COLO668 (cell line): Measurements from ENCODE around the gene SARDH.

Experiments
- DNase-seq: peaks from one replicate; lab custom pipeline; 2025; ENCODE audit not compliant: unreplicated experiment; lab: John Stamatoyannopoulos, UW

Gene SARDH

DNA sequence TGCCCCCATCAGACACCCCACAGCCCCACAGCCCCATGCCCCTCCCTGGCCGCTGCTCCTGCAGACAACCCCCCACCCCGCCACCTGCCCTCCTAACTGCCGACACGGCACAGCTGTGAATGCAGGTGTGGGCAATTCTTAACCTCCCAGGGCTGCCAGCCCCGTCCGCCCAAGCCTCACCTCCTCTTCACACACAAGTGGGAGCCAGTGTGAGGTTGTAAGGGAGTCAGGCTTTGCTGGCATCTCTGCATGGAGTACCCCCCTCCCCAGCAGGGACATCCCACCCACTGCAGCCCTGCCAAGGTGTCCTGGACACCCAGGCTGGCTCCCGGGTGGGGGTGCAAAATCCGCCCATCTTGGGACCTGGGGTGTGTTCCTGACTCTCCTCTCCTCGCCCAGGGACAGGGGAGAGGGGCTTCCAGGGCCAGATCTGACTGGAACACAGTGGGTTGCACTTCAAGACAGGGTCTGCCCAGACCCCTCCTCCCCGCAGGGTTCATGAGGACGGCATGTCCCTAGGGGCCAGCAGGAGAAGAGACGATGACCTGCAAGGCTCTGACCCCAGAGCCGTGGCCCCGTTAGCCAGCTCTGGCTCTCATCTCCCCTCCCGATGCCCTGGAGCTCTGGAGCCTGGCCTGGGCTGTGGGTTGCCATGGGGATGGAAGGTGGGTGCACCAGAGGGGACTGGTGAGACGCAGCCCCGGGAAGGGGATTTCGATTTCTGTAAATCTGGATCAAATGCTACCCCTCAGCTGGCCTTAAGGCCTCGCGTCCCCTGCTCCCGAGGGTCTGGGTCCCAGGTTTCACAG lies 34.4 kb downstream of the SARDH start:
- DNase-seq: peak; percentile 90

DNA sequence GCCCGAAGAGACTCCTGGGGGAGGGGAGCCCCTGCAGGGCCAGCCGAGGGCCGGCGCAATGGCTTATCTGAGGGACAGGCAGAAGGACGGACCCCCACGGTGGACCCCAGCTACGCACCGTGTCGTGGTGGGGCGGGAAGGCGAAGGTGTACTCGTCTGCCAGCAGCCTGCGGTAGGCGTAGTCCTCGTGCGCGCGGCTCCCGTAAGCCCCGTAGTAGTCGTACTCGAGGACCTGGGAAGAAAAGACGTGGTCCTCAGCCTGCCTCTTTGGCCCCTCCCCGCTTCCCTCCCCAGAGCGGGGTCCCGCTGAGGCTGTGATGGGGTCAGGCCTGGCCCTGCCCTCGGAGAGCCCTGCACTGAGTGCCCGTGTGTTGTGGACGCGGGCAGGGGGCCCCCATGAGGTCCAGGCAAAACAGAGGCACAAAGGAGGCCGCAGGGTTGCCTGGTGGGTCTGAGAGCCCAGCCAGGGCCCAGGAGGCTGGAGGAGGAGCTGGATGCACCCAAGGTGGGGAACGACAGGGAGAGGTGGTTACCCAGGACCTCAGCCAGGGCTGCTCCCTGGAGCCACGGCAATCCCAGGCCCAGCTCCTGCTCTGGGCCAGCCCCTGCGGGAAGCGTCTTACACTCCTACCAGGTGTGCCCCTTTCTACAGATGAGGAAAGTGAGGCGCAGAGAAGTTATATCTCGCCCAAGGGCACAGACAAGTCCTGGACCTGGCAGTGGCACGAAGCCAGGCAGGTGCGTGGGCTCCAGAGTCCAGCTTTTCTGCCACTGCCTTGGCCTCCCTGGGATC lies 35.2 kb downstream of the SARDH start:
- DNase-seq: no peak

DNA sequence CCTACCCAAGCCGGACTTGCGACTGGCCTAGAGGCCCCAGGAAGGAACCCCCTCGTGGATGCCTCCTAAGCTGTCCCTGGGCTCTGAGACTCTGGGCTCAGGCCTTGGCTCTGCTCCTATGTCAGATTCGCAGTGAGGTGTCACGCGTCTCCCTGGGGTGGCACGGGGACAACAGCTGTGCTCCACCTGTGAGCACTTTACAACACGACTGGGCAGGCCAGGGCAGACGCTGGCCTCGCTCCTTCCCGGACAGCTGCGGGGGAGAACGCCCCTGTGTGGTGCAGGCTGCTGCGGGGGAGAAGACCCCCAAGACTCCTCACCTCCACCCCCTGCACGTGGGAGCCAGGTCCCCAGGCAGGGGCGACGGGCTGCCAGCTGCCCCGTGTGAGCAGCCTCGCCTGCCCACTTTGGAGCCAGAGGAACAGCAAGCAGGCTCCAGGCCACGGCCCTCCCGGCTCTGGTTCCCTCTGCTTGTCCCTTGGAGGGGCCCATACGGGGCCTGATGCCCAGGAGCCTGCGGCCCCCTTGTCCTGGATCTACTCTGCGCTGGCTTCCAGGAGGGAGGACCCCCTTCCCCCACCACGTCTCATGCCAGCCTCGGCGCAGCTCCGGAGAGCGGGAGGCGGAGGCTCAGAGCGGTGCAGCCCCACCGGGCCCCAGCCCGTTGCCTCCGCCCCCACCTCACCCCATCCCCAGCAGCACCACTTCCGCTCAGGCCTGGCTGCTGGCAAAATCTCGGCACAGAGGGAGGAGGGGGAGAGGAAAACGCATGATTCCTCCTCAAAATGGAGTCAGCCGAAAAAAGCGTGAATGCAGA lies 36.0 kb downstream of the SARDH start:
- DNase-seq: peak; percentile 27

DNA sequence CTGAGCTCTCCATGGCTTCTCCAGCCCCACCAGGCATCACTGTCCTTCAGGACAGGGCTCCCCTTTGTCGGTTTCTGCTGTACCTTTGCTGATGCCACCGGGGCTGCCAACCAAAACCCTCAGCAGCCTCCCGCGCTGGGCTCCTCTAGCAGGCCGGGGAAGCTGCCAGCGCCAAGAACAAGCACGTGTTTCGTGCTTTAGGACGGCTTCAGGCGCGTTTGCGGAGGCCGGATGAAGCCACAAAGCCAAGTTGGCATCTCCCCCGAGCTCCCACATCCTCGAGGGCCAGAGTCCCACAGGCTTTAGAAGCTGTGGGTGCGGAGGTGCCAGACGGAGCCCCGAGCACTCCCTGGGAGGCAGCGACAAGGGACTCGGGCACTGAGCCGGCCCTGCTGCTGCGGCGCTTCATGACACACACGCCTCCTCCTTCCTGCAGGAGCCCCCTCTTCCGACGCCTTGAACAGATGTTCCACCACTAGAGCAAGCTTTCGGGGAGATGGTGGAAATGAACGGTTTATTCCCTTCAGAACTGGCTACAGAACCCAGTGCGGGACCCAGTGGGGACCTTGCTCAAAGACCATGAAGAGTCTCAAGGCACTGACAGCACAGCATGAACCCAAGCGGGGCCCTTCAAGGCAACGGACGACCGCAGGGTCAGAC lies 36.7 kb downstream of the SARDH start:
- DNase-seq: no peak

DNA sequence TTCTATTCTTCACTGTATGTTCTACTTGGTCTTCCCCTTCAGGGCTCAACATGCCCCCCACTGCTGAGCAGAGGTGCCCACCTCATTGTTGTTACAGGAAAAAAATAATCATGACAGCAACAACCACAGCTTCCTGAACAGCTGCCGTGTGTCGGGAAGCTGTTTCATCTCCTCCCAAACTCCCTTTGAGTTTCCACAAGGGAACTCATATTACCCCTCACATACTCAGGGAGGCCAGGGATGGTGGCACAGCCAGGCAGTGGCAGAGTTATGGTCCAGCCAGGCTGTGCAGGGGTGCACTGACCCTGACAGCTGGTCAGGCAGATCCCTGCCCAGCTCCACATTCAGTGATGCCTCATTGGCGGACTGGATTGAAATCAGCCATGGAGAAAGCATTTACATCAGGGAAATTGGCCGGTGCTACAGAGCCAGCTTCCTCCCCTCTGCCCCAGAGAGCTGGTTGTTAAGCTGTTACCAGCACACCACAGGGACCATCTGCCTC lies 37.3 kb downstream of the SARDH start:
- DNase-seq: no peak

DNA sequence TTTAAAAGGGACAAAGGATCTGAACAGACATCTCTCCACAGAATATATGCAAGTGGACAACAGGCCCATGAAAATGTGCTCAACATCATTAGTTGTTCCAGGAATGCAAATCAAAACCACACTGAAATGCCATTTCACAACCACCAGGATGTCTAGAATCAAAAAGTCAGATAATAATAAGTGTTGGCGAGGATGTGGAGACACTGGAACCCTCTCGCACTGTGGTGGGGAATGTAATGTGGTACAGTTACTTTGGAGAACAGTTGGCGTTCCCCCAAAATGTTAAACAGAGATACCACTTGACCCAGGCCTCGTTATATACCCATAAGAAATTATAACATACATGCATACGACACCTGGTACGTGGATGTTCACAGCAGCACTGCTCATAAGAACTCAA lies 38.6 kb downstream of the SARDH start:
- DNase-seq: no peak

DNA sequence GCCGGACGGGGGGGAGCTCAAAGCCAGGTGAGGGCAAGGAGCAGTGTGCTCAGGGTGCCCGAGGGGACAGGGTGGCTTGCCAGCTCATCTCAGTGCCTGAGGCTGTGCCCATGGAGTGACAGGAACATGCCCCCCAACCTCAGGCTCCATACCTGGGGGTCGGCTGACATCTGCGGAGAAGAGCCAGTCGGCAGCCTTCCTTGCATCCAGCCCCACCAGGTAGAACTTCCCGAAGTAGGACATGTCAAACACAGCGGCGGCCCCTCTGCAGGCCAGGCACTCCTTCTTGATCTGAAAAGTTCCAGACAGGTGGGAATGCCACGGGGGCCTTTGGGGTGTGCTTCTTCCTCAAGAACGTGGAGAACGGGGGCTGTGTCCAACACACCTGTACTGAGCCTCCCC lies 42.1 kb downstream of the SARDH start:
- DNase-seq: no peak

DNA sequence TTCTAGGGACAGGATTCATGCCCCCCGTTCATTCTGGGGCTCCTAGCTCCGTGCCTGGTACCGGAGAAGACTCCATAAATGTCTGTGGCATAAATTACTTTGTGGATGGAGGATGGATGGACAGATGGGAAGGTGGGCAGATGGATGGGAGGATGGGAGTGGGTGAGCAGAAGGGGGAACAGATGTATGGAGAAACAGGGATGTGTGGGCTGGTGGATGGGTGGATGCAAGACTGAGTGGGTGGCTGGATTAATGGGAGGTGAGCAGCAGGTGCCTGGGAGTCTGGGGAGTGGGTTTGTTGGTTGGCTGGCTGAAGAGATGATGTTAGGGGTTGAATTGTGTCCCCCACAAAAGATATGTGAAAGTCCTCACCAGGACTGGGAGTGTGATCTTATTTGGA lies 43.5 kb downstream of the SARDH start:
- DNase-seq: no peak

DNA sequence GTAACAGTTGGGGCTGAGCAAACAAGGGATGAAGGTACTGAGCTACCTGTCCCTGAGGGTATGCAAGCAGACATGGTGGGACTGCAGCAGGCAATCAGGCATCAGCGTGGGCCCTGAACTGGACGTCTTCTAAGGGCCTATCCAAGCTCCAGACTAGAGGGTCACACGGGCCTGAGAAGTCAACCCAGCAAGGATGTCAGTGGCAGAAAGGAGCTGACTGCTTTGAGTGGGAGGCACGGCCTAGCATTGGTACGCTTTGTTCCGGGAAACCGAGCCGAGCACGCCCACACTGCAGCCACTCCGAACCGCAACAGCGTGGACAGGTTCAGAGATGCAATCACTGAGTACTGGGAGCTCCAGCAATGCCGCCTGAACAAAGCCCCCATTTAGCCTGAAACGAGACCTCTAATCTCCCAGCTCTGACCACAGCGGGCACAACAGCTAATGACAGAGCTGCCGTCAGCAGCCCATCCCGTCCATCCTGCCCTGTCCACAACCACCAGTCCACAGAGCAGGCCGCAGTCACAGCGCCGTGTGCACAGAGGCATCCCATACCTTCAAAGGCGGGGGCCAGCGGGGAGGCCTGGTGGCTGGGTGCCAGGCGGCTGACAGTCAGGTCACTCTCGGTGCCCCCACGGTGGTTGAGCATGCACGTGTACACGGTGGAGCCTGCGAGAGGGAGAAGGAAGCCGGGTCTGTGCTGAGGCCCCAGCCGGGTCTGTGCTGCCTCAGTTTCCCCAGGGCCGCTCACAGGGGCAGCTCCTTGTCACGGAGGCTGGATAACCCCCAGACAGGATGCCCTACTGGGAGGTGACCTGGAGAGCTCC lies 44.2 kb downstream of the SARDH start:
- no peak for DNase-seq

DNA sequence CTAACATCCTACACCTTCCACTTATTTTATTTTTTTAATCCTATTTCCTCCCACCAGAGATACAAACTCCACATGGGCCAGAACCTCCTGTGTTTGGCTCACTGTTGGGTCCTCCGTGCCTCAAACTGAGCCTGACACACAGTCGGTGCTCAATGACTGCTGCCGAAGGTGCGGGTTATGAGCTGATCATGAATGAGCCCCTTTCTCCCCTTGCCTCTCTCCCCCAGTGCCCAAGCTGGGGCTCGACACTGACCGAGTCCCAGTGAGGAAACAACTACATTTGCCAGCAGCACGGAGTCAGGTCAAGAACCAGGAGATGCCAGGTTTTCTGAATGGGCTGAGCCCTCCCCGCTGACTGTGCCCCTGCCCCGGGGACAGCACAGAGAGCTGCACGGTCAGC lies 45.0 kb downstream of the SARDH start:
- DNase-seq: no peak

DNA sequence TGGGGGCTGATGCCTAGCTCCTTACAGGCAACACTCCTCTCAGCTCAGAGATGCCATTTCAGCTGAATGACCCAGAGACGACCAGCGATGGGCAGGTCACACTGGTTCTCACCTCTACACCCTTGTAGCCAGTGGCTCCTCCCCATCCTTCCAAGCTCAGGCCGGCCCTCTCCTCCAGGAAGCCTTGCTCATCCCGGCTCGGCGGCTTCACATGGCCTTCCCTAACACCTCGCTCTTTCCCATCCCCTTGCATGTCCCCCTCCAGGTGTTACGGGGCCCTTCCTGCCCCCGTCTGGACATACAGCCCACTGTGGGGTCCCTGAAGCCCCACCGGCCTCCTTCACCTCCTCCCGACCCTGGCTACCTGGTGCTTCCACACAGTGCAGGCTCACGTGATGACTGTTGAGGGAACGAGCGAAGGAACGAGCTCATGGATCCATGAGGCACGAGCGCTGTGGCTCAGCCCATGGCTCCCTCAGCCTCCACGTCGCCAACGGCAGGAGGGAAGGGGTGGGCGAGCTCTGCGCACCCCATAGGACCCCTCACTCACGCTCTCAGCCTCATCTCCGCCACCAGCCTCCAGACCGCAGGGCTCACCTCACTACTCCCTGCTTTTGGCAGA lies 45.7 kb downstream of the SARDH start:
- no peak for DNase-seq

DNA sequence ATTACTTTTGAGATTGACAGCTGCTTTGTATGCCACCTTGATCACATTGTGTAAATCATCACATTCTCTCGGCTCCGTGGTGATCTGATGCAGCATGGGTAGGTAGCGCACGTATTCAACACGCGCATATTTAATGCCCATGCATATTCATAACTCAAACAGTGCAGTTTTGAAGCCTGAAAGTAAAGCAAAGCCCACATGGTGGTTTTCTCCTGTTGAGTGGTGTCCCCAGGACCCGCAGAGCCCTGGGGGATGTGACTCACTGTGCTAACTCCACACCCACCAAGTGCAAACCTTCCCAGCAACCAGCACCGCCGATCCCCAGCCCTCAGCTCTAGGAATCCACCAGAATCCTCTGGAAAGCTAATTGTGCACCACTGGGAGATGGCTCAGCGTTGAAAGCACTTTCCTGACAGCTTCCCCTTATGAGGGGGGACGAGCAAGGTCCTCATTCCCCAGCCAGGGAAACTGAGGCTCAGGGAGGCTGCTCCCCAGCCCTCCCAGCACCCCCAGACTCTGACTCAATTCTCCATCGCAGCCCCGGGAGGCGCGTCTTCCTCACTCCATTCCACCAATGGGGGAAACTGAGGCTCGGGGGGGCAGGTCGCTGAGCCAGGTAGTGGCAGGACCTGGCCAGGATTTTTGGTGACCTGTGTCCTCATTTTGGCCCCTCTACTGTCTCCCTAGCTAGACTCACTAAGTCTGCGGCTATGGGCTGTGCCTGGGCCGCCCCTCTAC lies 46.4 kb downstream of the SARDH start:
- no peak for DNase-seq

DNA sequence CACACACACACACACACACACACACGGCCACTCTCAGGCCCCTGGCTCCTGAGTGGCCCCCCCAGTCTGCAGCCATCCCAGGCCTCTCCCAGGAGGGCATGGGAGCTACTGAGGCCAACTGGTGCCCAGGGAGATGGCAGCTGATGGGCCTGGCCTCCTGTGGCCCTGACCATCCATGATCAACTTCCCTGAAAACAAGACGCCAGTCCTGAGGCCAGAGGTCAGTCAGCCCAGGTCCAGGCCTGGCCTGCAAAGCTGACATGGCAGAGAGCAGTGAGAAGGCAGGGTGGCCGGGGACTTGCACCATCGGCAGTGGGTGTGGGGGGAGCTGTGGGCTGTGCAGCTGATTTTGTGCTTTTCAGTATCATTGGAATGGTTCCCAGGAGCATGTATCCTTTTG lies 47.0 kb downstream of the SARDH start:
- no peak for DNase-seq

DNA sequence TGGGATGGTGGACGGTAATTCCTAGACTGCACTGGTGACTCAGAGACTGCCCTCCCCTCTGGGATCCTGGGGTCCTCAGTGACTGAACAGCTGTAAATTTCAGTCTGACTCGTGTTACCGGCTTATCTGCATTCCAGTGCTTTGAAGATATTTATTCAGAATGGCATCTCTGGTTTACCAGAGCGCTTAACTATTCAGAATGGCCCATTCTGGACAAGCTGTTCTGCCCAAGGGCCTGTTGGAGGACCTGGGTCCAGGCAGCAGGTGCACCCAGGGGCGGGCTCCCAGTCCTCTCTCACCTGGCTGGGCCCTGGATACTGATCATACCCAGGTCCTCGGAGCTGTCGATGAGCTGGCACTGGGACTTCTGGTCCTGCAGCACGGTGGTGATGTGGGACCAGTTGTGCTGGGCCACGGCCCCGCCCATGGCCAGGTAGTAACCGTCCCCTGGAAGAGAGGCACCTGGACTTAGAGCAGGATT lies 48.0 kb downstream of the SARDH start:
- DNase-seq: no peak

DNA sequence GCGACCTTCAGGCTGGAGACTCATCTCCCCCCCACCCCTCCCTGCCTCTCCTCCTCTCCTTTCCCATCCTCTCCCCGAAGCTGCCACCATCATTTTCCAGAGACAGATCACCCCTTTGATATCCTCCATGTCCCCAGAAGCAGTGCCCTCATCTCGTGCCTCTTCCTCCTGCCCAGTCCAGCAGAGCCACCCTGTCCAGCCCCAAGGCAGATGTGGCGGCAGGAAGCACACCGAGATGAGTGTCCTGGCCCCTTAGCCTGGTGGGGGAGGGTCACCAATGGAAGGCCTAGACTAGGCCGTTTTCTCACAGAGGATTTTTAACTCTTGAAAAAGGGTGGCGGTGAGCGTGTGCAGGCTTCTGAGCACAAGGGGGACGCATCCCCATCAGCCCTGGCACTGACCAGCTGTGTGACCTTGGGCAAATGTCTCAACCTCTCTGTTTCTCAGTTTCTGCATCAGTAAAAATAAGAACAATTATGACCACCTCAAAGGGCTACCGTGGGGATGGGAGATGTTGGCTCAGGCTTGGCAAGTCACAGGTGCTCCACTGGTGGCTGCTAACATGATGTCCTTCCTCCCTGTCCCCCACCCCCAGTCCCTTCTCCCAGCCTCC lies 48.9 kb downstream of the SARDH start:
- no peak for DNase-seq

DNA sequence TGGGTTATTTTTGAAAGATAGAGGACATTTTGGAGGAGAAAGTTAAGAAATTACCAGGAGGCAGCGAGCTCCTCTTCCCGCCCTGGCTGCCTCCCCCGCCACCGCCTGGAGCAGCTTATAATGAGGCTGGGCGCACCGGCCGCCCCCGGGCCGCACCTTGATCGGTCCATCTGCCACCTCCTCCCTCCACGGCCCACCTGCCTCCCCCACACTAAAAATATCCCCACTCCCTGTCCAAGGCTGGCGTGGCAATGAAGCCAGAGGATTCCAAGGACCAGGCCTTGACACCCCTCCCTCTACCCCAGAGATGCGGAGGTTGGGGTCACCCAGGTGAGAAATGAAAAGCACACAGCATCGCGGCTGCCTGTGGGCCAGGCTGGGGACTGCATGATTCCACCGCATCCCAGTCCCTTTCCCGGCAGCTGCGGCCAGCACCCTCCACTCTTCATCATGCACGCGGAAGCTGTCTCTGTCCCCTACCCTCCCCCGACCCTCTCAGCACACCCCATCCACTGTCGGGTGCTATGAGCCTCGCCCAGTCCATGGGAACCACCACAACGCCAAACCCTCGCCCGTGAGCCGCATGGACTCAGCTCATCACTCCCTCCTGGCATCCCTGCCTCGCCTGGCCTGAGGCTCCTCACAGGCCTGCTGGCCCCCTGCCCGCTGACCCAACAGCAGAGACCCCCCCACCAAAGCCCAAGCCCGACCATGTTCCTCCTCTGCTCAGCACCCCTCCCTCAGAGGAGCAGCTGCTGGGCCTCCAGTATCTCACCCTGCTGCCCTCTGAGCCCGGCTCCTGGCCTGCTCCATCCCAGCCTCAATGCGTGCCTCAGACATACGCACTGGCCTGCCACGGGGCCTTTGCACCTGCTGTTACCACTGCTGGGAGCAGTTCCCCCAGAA lies 50.0 kb downstream of the SARDH start:
- no peak for DNase-seq
